ENCODE results near the gene ARFGEF3.

DNA sequence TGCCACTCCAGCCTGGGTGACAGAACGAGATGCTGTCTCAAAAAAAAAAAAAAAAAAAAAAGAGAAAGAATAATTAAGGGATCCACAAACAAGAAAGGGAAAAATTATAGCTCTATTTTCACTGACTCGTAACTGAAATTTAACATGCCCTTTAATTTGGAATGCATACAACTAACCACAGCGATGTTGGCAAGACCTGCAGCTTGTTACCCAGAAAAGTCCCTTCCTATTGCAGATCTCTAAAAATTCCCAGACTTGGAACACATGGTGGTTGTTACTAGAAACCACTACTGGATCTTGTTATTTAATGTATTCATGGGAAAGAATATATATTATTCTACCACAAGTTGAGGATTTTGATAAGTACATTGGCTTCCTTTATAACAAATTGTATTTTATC lies 188.2 kb downstream of the ARFGEF3 start:
- no peak for TF ChIP-seq TEAD1 (CRISPR knock-in tag; IDR thresholded peaks at IDR 0.05)
- TF ChIP-seq, protein P1, sequence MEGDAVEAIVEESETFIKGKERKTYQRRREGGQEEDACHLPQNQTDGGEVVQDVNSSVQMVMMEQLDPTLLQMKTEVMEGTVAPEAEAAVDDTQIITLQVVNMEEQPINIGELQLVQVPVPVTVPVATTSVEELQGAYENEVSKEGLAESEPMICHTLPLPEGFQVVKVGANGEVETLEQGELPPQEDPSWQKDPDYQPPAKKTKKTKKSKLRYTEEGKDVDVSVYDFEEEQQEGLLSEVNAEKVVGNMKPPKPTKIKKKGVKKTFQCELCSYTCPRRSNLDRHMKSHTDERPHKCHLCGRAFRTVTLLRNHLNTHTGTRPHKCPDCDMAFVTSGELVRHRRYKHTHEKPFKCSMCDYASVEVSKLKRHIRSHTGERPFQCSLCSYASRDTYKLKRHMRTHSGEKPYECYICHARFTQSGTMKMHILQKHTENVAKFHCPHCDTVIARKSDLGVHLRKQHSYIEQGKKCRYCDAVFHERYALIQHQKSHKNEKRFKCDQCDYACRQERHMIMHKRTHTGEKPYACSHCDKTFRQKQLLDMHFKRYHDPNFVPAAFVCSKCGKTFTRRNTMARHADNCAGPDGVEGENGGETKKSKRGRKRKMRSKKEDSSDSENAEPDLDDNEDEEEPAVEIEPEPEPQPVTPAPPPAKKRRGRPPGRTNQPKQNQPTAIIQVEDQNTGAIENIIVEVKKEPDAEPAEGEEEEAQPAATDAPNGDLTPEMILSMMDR (IDR thresholded peaks at IDR 0.05), result no peak
- TF ChIP-seq, protein P2, sequence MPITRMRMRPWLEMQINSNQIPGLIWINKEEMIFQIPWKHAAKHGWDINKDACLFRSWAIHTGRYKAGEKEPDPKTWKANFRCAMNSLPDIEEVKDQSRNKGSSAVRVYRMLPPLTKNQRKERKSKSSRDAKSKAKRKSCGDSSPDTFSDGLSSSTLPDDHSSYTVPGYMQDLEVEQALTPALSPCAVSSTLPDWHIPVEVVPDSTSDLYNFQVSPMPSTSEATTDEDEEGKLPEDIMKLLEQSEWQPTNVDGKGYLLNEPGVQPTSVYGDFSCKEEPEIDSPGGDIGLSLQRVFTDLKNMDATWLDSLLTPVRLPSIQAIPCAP (CRISPR knock-in tag; IDR thresholded peaks at IDR 0.05), result no peak
